B cell (primary cell): ENCODE results near the gene CETN3. TPM values are rescaled to one million over a fixed set of nuclear protein-coding genes. Genes with fewer than 3 reads are reported as not detected.

Experiments used
- ATAC-seq: fragments of 200-7000 bp; cut with Tn5 transposase; one replicate; pipeline ENCODE4 v1.10.0; 2021; ENCODE audit warnings: low read depth, mild to moderate bottlenecking, moderate number of reproducible peaks, moderate library complexity
- CTCF ChIA-PET: fragments of 350-600 bp; sonication (Branson Sonifier 250); formaldehyde crosslinking; loops from one replicate; lab custom pipeline; 2021; ENCODE audit warnings: antibody characterized with exemption, inconsistent platforms; lab: Charles Lee
- POLR2A ChIA-PET: fragments of 350-600 bp; sonication (Branson Sonifier 250); formaldehyde crosslinking; loops from one replicate; lab custom pipeline; 2021; ENCODE audit warnings: antibody characterized with exemption; lab: Charles Lee
- DNase-seq: peaks from one replicate; pipeline ENCODE4 v3.0.0; 2013
- H2AFZ ChIP-seq: 2 replicates; pipeline ENCODE4 v1.6.1; 2012; ENCODE audit warnings: mild to moderate bottlenecking, low read depth, low read length; ENCODE audit not compliant: insufficient read depth, poor library complexity, severe bottlenecking
- H3K27ac ChIP-seq, 2 donors: 1 replicate in 1 of 2; 2 replicates in 1 of 2; pipeline ENCODE4 v1.5.1; 2012 to 2013; ENCODE audit warnings: low read length in 2 of 2, mild to moderate bottlenecking in 2 of 2, moderate library complexity in 1 of 2
- H3K27me3 ChIP-seq, 4 experiments: fragments of 200-600 bp in 1 of 4; sonication (generic) in 1 of 4; replicated peaks in 1 of 4; 1 replicate in 2 of 4; 2 replicates in 2 of 4; pipeline versions ENCODE4 v1.6.1 to v1.7.0; 2013 to 2016; ENCODE audit warnings: low read length in 3 of 4, mild to moderate bottlenecking in 2 of 4, mixed read lengths in 1 of 4, moderate library complexity in 1 of 4; ENCODE audit not compliant: insufficient read depth in 4 of 4, control insufficient read depth in 3 of 4; ENCODE audit errors: control extremely low read depth in 1 of 4
- H3K36me3 ChIP-seq, 2 experiments: replicated peaks in 1 of 2; 1 replicate in 1 of 2; 2 replicates in 1 of 2; pipeline versions ENCODE4 v1.6.1 to v1.7.1; 2013; ENCODE audit warnings: low read length in 1 of 2; ENCODE audit not compliant: insufficient read depth in 2 of 2, control insufficient read depth in 1 of 2; ENCODE audit errors: control extremely low read depth in 1 of 2, extremely low read depth in 1 of 2
- H3K4me1 ChIP-seq, 2 donors: fragments of 200-600 bp in 1 of 2; sonication (generic) in 1 of 2; 1 replicate in 1 of 2; 2 replicates in 1 of 2; pipeline versions ENCODE4 v1.5.1 to v1.6.1; 2013 to 2017; ENCODE audit warnings: low read length in 2 of 2; ENCODE audit not compliant: control insufficient read depth in 2 of 2, insufficient read depth in 2 of 2
- H3K4me2 ChIP-seq: replicated peaks from 2 replicates; pipeline ENCODE3; 2012; ENCODE audit warnings: mild to moderate bottlenecking, low read depth, low read length; ENCODE audit not compliant: poor library complexity, severe bottlenecking
- H3K4me3 ChIP-seq, 5 experiments: fragments of 200-600 bp in 1 of 5; sonication (generic) in 1 of 5; 1 replicate in 3 of 5; 2 replicates in 2 of 5; pipeline versions ENCODE4 v1.5.1 to v1.7.0; 2011 to 2016; ENCODE audit warnings: low read length in 4 of 5, mild to moderate bottlenecking in 4 of 5, low read depth in 2 of 5, control low read depth in 1 of 5, moderate library complexity in 1 of 5; ENCODE audit not compliant: insufficient read depth in 1 of 5; ENCODE audit errors: control extremely low read depth in 1 of 5, extremely low read depth in 1 of 5
- H3K79me2 ChIP-seq: fragments of 200-600 bp; sonication (generic); one replicate; pipeline ENCODE4 v1.6.0; 2016; ENCODE audit warnings: low read length; ENCODE audit not compliant: control insufficient read depth, insufficient read depth
- H3K9ac ChIP-seq: fragments of 200-600 bp; sonication (generic); 2 replicates; pipeline ENCODE4 v1.6.1; 2017; ENCODE audit warnings: mild to moderate bottlenecking, low read length, moderate library complexity
- H3K9me3 ChIP-seq, 3 donors: one replicate each; pipeline versions ENCODE4 v1.6.1 to v1.7.1; 2013; ENCODE audit warnings: low read length in 2 of 3; ENCODE audit not compliant: control insufficient read depth in 2 of 3, insufficient read depth in 1 of 3; ENCODE audit errors: control extremely low read depth in 1 of 3
- H4K20me1 ChIP-seq: 2 replicates; pipeline ENCODE4 v1.6.0; 2012; ENCODE audit warnings: mild to moderate bottlenecking, low read length; ENCODE audit not compliant: insufficient read depth, control insufficient read depth, poor library complexity, severe bottlenecking
- H3K27ac Mint-ChIP-seq: one replicate; pipeline ENCODE4 v1.8.0; 2021; ENCODE audit warnings: mixed read lengths
- H3K27me3 Mint-ChIP-seq: one replicate; pipeline ENCODE4 v1.8.0; 2021; ENCODE audit warnings: mixed read lengths
- H3K4me1 Mint-ChIP-seq: one replicate; pipeline ENCODE4 v1.8.0; 2021; ENCODE audit warnings: mixed read lengths
- H3K4me3 Mint-ChIP-seq: one replicate; pipeline ENCODE4 v1.8.0; 2021; ENCODE audit warnings: mixed read lengths
- H3K9me3 Mint-ChIP-seq: one replicate; pipeline ENCODE4 v1.8.0; 2022; ENCODE audit warnings: mixed read lengths; ENCODE audit not compliant: insufficient read depth
- EZH2 ChIP-seq: IDR thresholded peaks from 2 replicates; pipeline ENCODE4 v1.6.1; 2012; ENCODE audit warnings: borderline replicate concordance, low read depth, mild to moderate bottlenecking, moderate library complexity, low read length; ENCODE audit not compliant: insufficient read depth, poor library complexity, severe bottlenecking
- WGBS: methylation state at CpG from one replicate; pipeline ENCODE4 v1.1.5; 2013; ENCODE audit warnings: missing lambda C conversion rate; ENCODE audit not compliant: insufficient coverage; 5-methylcytosine and 5-hydroxymethylcytosine counted together
- intact Hi-C: fragments of 100-400 bp; cut with micrococcal nuclease; formaldehyde crosslinking; loops from one replicate; pipeline ENCODE4 v1.10.0; 2022
- polyA plus RNA-seq: library from polyadenylated mRNA; depleted of rRNA; stranded (reverse); fragments of >200 nt; gene quantifications from 2 replicates; pipeline ENCODE4 v1.2.3, GENCODE V29; 2012
- total RNA-seq, 2 donors: library from RNA; stranded (reverse); fragments of 120-200 nt in 1 of 2; gene quantifications; 1 replicate in 1 of 2; 2 replicates in 1 of 2; pipeline versions ENCODE4 v1.2.3 to v1.2.4, GENCODE V29; 2013 to 2022
- TF ChIP-seq, protein P1 (sequence below): fragments of 200-600 bp; IDR thresholded peaks from one replicate; pipeline ENCODE4 v1.8.0; 2022; ENCODE audit warnings: antibody characterized with exemption, mild to moderate bottlenecking

Gene CETN3
- total and polyA plus RNA-seq, 2 donors (not counting 1 experiment from before 2014, with no cell fraction given) = 1.5 to 18.0 TPM

DNA sequence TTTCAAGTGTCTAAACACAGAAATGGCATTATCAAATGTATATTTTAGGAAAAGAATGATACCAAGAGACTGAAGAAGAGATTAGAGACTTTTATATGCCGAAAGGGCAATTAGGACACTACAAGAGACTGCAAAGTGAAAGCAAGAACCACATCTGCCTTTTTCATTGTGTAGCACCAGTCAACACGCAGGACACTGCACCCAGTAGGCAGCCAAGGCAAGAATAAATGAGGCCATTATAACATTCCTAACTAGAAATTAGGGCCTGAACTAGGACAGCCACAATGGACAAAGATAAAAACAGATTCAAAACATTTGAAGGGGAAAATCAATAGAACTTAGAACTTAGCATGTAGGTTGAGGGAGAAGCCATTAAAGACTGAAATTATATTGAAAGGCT is 10.8 kb downstream of the CETN3 start:
- Histone ChIP-seq H4K20me1 (no peaks in the 10 kb centered on the region), H3K4me1 (no peaks in the 10 kb centered on the region), H2AFZ (no peak overlapping the region), H3K4me3 (no peak overlapping the region), H3K27me3 (no peaks in the 10 kb centered on the region), H3K79me2 (no peaks in the 10 kb centered on the region), H3K27ac (no peak overlapping the region), H3K9me3 (no peaks in the 10 kb centered on the region), H3K36me3 (peaks cover 7 to 17% of the 10 kb centered on the region in 2 experiments), H3K9ac (no peak overlapping the region), H3K4me2 (no peak overlapping the region)
- intact Hi-C loops = no loop called here
- no peaks in the 10 kb centered on the region for H3K9me3 Mint-ChIP-seq
- H3K4me1 Mint-ChIP-seq = no peaks in the 10 kb centered on the region
- no peak for ATAC-seq
- DNase-seq = no peak
- no peak overlapping the region for H3K4me3 Mint-ChIP-seq
- H3K27ac Mint-ChIP-seq = no peak overlapping the region
- POLR2A ChIA-PET = no interaction called here
- no peaks in the 10 kb centered on the region for H3K27me3 Mint-ChIP-seq
- no peak for TF ChIP-seq EZH2
- whole genome bisulfite sequencing = 100% methylated on average over 2 of the region's 2 CpGs
- CTCF ChIA-PET = no interaction called here

- H3K4me2 ChIP-seq = no peak overlapping the region
- H3K36me3 ChIP-seq = peaks cover 12 to 14% of the 10 kb centered on the region in 2 experiments
- ATAC-seq (no peak), DNase-seq (no peak)
- H3K27me3 ChIP-seq = no peaks in the 10 kb centered on the region
- TF ChIP-seq, protein P1, sequence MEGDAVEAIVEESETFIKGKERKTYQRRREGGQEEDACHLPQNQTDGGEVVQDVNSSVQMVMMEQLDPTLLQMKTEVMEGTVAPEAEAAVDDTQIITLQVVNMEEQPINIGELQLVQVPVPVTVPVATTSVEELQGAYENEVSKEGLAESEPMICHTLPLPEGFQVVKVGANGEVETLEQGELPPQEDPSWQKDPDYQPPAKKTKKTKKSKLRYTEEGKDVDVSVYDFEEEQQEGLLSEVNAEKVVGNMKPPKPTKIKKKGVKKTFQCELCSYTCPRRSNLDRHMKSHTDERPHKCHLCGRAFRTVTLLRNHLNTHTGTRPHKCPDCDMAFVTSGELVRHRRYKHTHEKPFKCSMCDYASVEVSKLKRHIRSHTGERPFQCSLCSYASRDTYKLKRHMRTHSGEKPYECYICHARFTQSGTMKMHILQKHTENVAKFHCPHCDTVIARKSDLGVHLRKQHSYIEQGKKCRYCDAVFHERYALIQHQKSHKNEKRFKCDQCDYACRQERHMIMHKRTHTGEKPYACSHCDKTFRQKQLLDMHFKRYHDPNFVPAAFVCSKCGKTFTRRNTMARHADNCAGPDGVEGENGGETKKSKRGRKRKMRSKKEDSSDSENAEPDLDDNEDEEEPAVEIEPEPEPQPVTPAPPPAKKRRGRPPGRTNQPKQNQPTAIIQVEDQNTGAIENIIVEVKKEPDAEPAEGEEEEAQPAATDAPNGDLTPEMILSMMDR = no peak
- TF ChIP-seq EZH2 = no peak
- no peaks in the 10 kb centered on the region for H4K20me1 ChIP-seq
- H3K9me3 ChIP-seq = no peaks in the 10 kb centered on the region
- Mint-ChIP-seq H3K9me3 (no peaks in the 10 kb centered on the region), H3K4me1 (no peaks in the 10 kb centered on the region), H3K27ac (no peak overlapping the region), H3K27me3 (no peaks in the 10 kb centered on the region), H3K4me3 (no peak overlapping the region)
- H3K27ac ChIP-seq = no peak overlapping the region
- H2AFZ ChIP-seq = no peak overlapping the region
- H3K9ac ChIP-seq = no peak overlapping the region
- ChIA-PET POLR2A (no interaction called here), CTCF (no interaction called here)
- intact Hi-C loops = no loop called here
- H3K4me3 ChIP-seq = no peak overlapping the region
- WGBS = no CpG with 5 or more reads among the region's 2 CpGs
- H3K4me1 ChIP-seq = no peaks in the 10 kb centered on the region
- H3K79me2 ChIP-seq = no peaks in the 10 kb centered on the region
These were observed 14.6 kb downstream of the CETN3 start for GRCh38 chr5:90395005-90395404.
